HEK293T (cell line): ENCODE results near the gene BPIFB4.

Experiments used
- CTCF ChIA-PET: fragments of 350-600 bp; formaldehyde crosslinking; extraction: SDS; loops from one replicate; lab custom pipeline; 2021; ENCODE audit warnings: antibody characterized with exemption, inconsistent platforms; lab: Yijun Ruan, JAX
- POLR2A ChIA-PET: fragments of 350-600 bp; formaldehyde crosslinking; extraction: SDS; loops from one replicate; lab custom pipeline; 2020; ENCODE audit warnings: antibody characterized with exemption, inconsistent platforms; lab: Yijun Ruan, JAX
- DNase-seq: peaks from one replicate; pipeline ENCODE4 v3.0.0; 2012; ENCODE audit warnings: mixed read lengths; ENCODE audit errors: extremely low spot score
- ARNT ChIP-seq: fragments of 450-650 bp; IDR thresholded peaks from 2 replicates; pipeline ENCODE4 v1.6.1; 2017; ENCODE audit warnings: mild to moderate bottlenecking
- BHLHE40 ChIP-seq: fragments of 450-650 bp; IDR thresholded peaks from 2 replicates; pipeline ENCODE4 v1.6.1; 2016; ENCODE audit warnings: mild to moderate bottlenecking, moderate library complexity, borderline replicate concordance
- CTBP1 ChIP-seq: fragments of 450-650 bp; IDR thresholded peaks from 2 replicates; pipeline ENCODE4 v1.6.1; 2016; ENCODE audit warnings: borderline replicate concordance
- ELF4 ChIP-seq: fragments of 450-650 bp; IDR thresholded peaks from 2 replicates; pipeline ENCODE4 v1.6.1; 2017; ENCODE audit warnings: antibody characterized with exemption
- FOXA1 ChIP-seq: fragments of 450-650 bp; IDR thresholded peaks from 2 replicates; pipeline ENCODE4 v1.6.1; 2016; ENCODE audit warnings: mild to moderate bottlenecking
- FOXK2 ChIP-seq: fragments of 450-650 bp; IDR thresholded peaks from 2 replicates; pipeline ENCODE4 v1.6.1; 2016; ENCODE audit warnings: mild to moderate bottlenecking
- FOXM1 ChIP-seq: fragments of 450-650 bp; IDR thresholded peaks from 2 replicates; pipeline ENCODE4 v1.6.1; 2017; ENCODE audit warnings: mild to moderate bottlenecking, borderline replicate concordance
- HDGF ChIP-seq: fragments of 450-650 bp; IDR thresholded peaks from 2 replicates; pipeline ENCODE4 v1.6.1; 2017; ENCODE audit warnings: antibody characterized with exemption, borderline replicate concordance
- L3MBTL2 ChIP-seq: fragments of 450-650 bp; conservative IDR thresholded peaks from 2 replicates; pipeline ENCODE4 v1.6.1; 2016; ENCODE audit warnings: mild to moderate bottlenecking
- LEF1 ChIP-seq: fragments of 450-650 bp; IDR thresholded peaks from 2 replicates; pipeline ENCODE4 v1.6.1; 2017; ENCODE audit warnings: mild to moderate bottlenecking, borderline replicate concordance
- NFRKB ChIP-seq: fragments of 450-650 bp; IDR thresholded peaks from 2 replicates; pipeline ENCODE4 v1.6.1; 2016; ENCODE audit warnings: mild to moderate bottlenecking, moderate library complexity
- PKNOX1 ChIP-seq: fragments of 450-650 bp; IDR thresholded peaks from 2 replicates; pipeline ENCODE4 v1.6.1; 2016
- SP1 ChIP-seq: fragments of 450-650 bp; IDR thresholded peaks from 2 replicates; pipeline ENCODE4 v1.6.1; 2017
- SUZ12 ChIP-seq: fragments of 450-650 bp; IDR thresholded peaks from 2 replicates; pipeline ENCODE4 v1.6.1; 2016; ENCODE audit warnings: mild to moderate bottlenecking
- TARDBP ChIP-seq: fragments of 450-650 bp; IDR thresholded peaks from 2 replicates; pipeline ENCODE4 v1.6.1; 2016
- ZNF384 ChIP-seq: fragments of 450-650 bp; IDR thresholded peaks from 2 replicates; pipeline ENCODE4 v1.6.1; 2016

The BPIFB4 gene

GRCh38 chr20:33063271-33063670 is 16.2 kb upstream of the BPIFB4 start:
- no peak for TF ChIP-seq SP1
- no peak for TF ChIP-seq PKNOX1
- no peak for TF ChIP-seq L3MBTL2
- TF ChIP-seq LEF1 = no peak
- no peak for TF ChIP-seq ELF4
- DNase-seq = no peak
- CTCF ChIA-PET = no interaction called here
- POLR2A ChIA-PET = no interaction called here

GRCh38 chr20:33064572-33065287 is 14.7 kb upstream of the BPIFB4 start:
- no peak for DNase-seq
- TF ChIP-seq PKNOX1 = no peak
- TF ChIP-seq HDGF = no peak
- no peak for TF ChIP-seq NFRKB
- no peak for TF ChIP-seq BHLHE40
- no peak for TF ChIP-seq SUZ12
- TF ChIP-seq ZNF384 = no peak
- TF ChIP-seq FOXA1 = no peak
- no peak for TF ChIP-seq ELF4
- TF ChIP-seq LEF1 = no peak
- TF ChIP-seq CTBP1 = no peak
- no peak for TF ChIP-seq ARNT
- TF ChIP-seq FOXK2 = no peak
- TF ChIP-seq L3MBTL2 = no peak
- no peak for TF ChIP-seq FOXM1
- TF ChIP-seq SP1 = no peak
- TF ChIP-seq TARDBP = no peak
- CTCF ChIA-PET = no interaction called here
- POLR2A ChIA-PET = no interaction called here

- TF ChIP-seq BHLHE40 (no peak), FOXM1 (no peak), ARNT (no peak), ELF4 (no peak), SUZ12 (no peak), ZNF384 (no peak), FOXK2 (no peak), HDGF (no peak), L3MBTL2 (no peak), FOXA1 (no peak), LEF1 (no peak), SP1 (no peak)
- POLR2A ChIA-PET = no interaction called here
- no peak for DNase-seq
- CTCF ChIA-PET = no interaction called here
These were observed 13.7 kb upstream of the BPIFB4 start for GRCh38 chr20:33065785-33066184.

- ChIA-PET CTCF (no interaction called here), POLR2A (no interaction called here)
- no peak for DNase-seq
- no peak for TF ChIP-seq SP1
- no peak for TF ChIP-seq LEF1
- TF ChIP-seq PKNOX1 = no peak
- no peak for TF ChIP-seq FOXM1
These were observed 11.6 kb upstream of the BPIFB4 start for GRCh38 chr20:33067806-33068205.

- ChIA-PET POLR2A (no interaction called here), CTCF (no interaction called here)
- no peak for DNase-seq
- no peak for TF ChIP-seq NFRKB
- TF ChIP-seq FOXA1 = no peak
- TF ChIP-seq PKNOX1 = no peak
- TF ChIP-seq TARDBP = no peak
- TF ChIP-seq ARNT = no peak
These were observed 11.0 kb upstream of the BPIFB4 start for GRCh38 chr20:33068251-33068939.

GRCh38 chr20:33069673-33070072 is 9.8 kb upstream of the BPIFB4 start:
- TF ChIP-seq NFRKB (no peak), ZNF384 (no peak), FOXA1 (no peak), BHLHE40 (no peak), FOXK2 (no peak)
- CTCF ChIA-PET = no interaction called here
- POLR2A ChIA-PET = no interaction called here
- no peak for DNase-seq
